Measurements from ENCODE around the gene NSG1.
"Not testable (repeated sequence)": the region's sequence is repeated elsewhere in the genome, so short reads cannot be mapped to it uniquely, and the experiment has no call there.

NSG1 gene

DNA sequence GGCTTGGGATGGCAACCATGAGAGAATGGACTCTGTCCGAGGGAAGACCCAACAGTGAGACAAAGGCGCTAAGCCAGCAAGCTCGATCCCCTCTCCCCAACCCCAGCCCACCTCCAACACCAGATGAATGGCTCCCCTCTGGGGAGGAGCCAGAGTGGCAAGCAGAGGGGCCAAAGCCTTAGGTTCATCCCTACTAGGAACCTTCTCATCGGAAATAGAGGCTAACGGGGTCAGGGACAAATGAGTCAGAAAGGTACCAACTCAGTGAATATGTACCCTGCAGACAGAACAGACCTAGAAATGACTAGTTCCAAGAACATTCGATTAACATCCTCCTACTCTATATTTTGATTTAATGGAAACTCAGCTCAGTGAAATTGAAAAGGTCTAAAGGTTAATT is 73.9 kb downstream of the NSG1 start:
- TF ChIP-seq, protein P1, sequence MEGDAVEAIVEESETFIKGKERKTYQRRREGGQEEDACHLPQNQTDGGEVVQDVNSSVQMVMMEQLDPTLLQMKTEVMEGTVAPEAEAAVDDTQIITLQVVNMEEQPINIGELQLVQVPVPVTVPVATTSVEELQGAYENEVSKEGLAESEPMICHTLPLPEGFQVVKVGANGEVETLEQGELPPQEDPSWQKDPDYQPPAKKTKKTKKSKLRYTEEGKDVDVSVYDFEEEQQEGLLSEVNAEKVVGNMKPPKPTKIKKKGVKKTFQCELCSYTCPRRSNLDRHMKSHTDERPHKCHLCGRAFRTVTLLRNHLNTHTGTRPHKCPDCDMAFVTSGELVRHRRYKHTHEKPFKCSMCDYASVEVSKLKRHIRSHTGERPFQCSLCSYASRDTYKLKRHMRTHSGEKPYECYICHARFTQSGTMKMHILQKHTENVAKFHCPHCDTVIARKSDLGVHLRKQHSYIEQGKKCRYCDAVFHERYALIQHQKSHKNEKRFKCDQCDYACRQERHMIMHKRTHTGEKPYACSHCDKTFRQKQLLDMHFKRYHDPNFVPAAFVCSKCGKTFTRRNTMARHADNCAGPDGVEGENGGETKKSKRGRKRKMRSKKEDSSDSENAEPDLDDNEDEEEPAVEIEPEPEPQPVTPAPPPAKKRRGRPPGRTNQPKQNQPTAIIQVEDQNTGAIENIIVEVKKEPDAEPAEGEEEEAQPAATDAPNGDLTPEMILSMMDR (IDR thresholded peaks at IDR 0.05; ENCODE audit: low read depth, low read length, poor library complexity, severe bottlenecking), result no peak
- TF ChIP-seq EZH2phosphoT487 (IDR thresholded peaks at IDR 0.05; ENCODE audit: borderline replicate concordance, low read length), result no peak
- Histone ChIP-seq H3K4me2 (ENCODE audit: low read length) (no peak overlapping the region), H3K27ac (ENCODE audit: low read depth, low read length) (no peak overlapping the region), H3K79me2 (ENCODE audit: control insufficient read depth, low read length) (no peaks in the 10 kb centered on the region), H3K4me1 (ENCODE audit: control insufficient read depth, low read length) (peaks cover under 1% of the 10 kb centered on the region), H3F3A (ENCODE audit: control insufficient read depth, insufficient read depth) (no peaks in the 10 kb centered on the region), H3K27me3 (ENCODE audit: control insufficient read depth, low read length) (no peaks in the 10 kb centered on the region), H3K9me2 (replicated peaks; ENCODE audit: control insufficient read depth, low read length) (no peaks in the 10 kb centered on the region), H3K36me3 (ENCODE audit: control insufficient read depth, low read length) (peaks cover 30% of the 10 kb centered on the region), H3K9me3 (ENCODE audit: control insufficient read depth, insufficient read depth, low read length) (no peaks in the 10 kb centered on the region), H3K4me3 (ENCODE audit: low read length) (no peak overlapping the region), H4K20me1 (ENCODE audit: control insufficient read depth, insufficient read depth, low read depth, low read length) (no peaks in the 10 kb centered on the region)

DNA sequence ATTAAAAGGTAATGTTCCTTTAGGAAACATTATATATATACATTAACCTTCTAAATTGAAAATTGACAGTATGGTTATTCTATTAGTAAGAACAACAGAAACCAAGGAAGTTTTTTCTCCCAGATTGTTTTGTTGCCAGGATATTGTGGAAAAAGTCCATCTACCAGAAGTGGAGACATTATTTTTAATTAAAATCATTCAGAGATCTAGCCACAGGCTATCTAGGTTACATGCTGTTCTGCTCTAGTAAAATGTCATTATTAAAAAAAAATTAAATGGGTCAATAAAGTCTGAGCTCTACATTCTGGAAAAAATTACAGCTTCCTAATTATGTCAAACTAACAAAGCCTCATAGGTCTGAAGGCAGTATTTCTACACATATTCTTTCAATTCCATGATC is 74.3 kb downstream of the NSG1 start:
- H3K4me3 ChIP-seq (ENCODE audit: low read length), result no peak overlapping the region
- H3K27ac ChIP-seq (ENCODE audit: low read depth, low read length), result no peak overlapping the region
- TF ChIP-seq, protein P1 (IDR thresholded peaks at IDR 0.05; ENCODE audit: low read depth, low read length, poor library complexity, severe bottlenecking), result no peak
- TF ChIP-seq EZH2phosphoT487 (IDR thresholded peaks at IDR 0.05; ENCODE audit: borderline replicate concordance, low read length), result no peak
- H3K4me1 ChIP-seq (ENCODE audit: control insufficient read depth, low read length), result no peaks in the 10 kb centered on the region
- peaks cover 32% of the 10 kb centered on the region for H3K36me3 ChIP-seq (ENCODE audit: control insufficient read depth, low read length)
- H3K9me2 ChIP-seq (replicated peaks; ENCODE audit: control insufficient read depth, low read length), result no peaks in the 10 kb centered on the region
- no peak overlapping the region for H3K4me2 ChIP-seq (ENCODE audit: low read length)
- H3K27me3 ChIP-seq (ENCODE audit: control insufficient read depth, low read length), result no peaks in the 10 kb centered on the region
- no peaks in the 10 kb centered on the region for H3K9me3 ChIP-seq (ENCODE audit: control insufficient read depth, insufficient read depth, low read length)
- H3F3A ChIP-seq (ENCODE audit: control insufficient read depth, insufficient read depth), result no peaks in the 10 kb centered on the region
- H4K20me1 ChIP-seq (ENCODE audit: control insufficient read depth, insufficient read depth, low read depth, low read length), result no peaks in the 10 kb centered on the region
- H3K79me2 ChIP-seq (ENCODE audit: control insufficient read depth, low read length), result no peaks in the 10 kb centered on the region

DNA sequence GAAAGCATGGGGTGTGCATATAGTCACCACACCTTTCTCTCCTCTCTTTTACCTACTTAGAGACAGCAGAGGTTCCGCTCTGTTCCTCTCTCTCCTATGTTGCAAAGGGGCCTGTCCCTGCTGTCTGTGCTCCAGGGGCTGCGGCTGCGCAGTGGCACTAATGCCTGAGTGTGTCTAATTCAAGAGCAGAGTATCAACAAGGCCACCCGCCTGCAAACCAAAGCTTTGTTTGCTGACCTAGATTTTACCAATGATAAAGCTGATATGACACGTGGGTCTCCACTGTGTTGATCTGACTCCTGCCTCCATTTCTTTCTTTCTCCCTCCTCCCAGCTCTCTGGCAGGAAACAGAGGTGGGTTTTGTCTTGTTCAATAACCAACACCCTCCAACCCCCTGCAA is 74.9 kb downstream of the NSG1 start:
- Histone ChIP-seq H3F3A (ENCODE audit: control insufficient read depth, insufficient read depth) (no peaks in the 10 kb centered on the region), H3K4me3 (ENCODE audit: low read length) (no peak overlapping the region), H3K27ac (ENCODE audit: low read depth, low read length) (no peak overlapping the region), H3K27me3 (ENCODE audit: control insufficient read depth, low read length) (no peaks in the 10 kb centered on the region), H3K79me2 (ENCODE audit: control insufficient read depth, low read length) (no peaks in the 10 kb centered on the region), H3K36me3 (ENCODE audit: control insufficient read depth, low read length) (peaks cover 31% of the 10 kb centered on the region), H3K4me2 (ENCODE audit: low read length) (no peak overlapping the region), H4K20me1 (ENCODE audit: control insufficient read depth, insufficient read depth, low read depth, low read length) (no peaks in the 10 kb centered on the region), H3K9me3 (ENCODE audit: control insufficient read depth, insufficient read depth, low read length) (no peaks in the 10 kb centered on the region), H3K4me1 (ENCODE audit: control insufficient read depth, low read length) (no peaks in the 10 kb centered on the region), H3K9me2 (replicated peaks; ENCODE audit: control insufficient read depth, low read length) (no peaks in the 10 kb centered on the region)
- no peak for TF ChIP-seq EZH2phosphoT487 (IDR thresholded peaks at IDR 0.05; ENCODE audit: borderline replicate concordance, low read length)
- TF ChIP-seq, protein P1 (IDR thresholded peaks at IDR 0.05; ENCODE audit: low read depth, low read length, poor library complexity, severe bottlenecking), result no peak

DNA sequence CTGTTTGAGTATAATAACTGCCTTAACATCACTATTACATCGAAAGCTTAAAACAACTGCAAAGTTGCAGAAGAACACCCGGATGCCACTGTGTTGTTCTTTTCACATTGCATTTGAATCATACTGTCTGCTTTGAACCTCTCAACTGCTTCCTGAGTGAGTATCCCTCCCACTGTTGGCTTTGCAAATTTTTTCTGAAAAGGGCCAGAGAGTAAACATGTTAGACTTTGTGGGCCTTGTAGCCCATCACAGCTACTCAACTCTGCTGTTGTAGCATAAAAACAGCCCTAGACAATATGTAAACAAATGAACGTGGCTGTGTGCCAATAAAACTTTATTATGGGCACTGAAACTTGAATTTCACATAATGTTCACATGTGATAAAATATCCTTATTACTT is 76.1 kb downstream of the NSG1 start:
- TF ChIP-seq EZH2phosphoT487 (IDR thresholded peaks at IDR 0.05; ENCODE audit: borderline replicate concordance, low read length), result no peak
- TF ChIP-seq, protein P1 (IDR thresholded peaks at IDR 0.05; ENCODE audit: low read depth, low read length, poor library complexity, severe bottlenecking), result no peak
- no peaks in the 10 kb centered on the region for H3K4me1 ChIP-seq (ENCODE audit: control insufficient read depth, low read length)
- H3K4me3 ChIP-seq (ENCODE audit: low read length), result no peak overlapping the region
- H3K79me2 ChIP-seq (ENCODE audit: control insufficient read depth, low read length), result no peaks in the 10 kb centered on the region
- no peak overlapping the region for H3K4me2 ChIP-seq (ENCODE audit: low read length)
- no peaks in the 10 kb centered on the region for H3K27me3 ChIP-seq (ENCODE audit: control insufficient read depth, low read length)
- no peak overlapping the region for H3K27ac ChIP-seq (ENCODE audit: low read depth, low read length)
- no peaks in the 10 kb centered on the region for H3K9me2 ChIP-seq (replicated peaks; ENCODE audit: control insufficient read depth, low read length)
- H3K36me3 ChIP-seq (ENCODE audit: control insufficient read depth, low read length), result peaks cover 26% of the 10 kb centered on the region
- H4K20me1 ChIP-seq (ENCODE audit: control insufficient read depth, insufficient read depth, low read depth, low read length), result no peaks in the 10 kb centered on the region
- H3F3A ChIP-seq (ENCODE audit: control insufficient read depth, insufficient read depth), result no peaks in the 10 kb centered on the region
- H3K9me3 ChIP-seq (ENCODE audit: control insufficient read depth, insufficient read depth, low read length), result no peaks in the 10 kb centered on the region

DNA sequence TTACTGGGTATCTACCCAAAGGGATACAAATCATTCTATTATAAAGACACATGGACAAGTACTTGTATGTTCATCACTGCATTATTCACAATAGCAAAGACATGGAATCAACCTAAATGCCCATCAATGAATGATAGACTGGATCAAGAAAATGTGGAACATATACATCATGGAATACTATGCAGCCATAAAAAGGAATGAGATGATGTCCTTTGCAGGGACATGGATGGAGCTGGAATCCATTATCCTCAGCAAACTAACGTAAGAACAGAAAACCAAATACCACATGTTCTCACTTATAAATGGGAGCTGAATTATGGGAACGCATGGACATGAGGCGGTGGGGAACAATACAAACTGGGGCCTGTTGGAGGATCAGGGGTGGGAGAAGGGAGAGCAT is 78.3 kb downstream of the NSG1 start:
- H3F3A ChIP-seq (ENCODE audit: control insufficient read depth, insufficient read depth); H3K9me2 ChIP-seq (replicated peaks; ENCODE audit: control insufficient read depth, low read length); H4K20me1 ChIP-seq (ENCODE audit: control insufficient read depth, insufficient read depth, low read depth, low read length); H3K27ac ChIP-seq (ENCODE audit: low read depth, low read length); H3K9me3 ChIP-seq (ENCODE audit: control insufficient read depth, insufficient read depth, low read length); H3K4me3 ChIP-seq (ENCODE audit: low read length); H3K79me2 ChIP-seq (ENCODE audit: control insufficient read depth, low read length); H3K4me1 ChIP-seq (ENCODE audit: control insufficient read depth, low read length); H3K27me3 ChIP-seq (ENCODE audit: control insufficient read depth, low read length); H3K4me2 ChIP-seq (ENCODE audit: low read length): not testable (repeated sequence)
- peaks cover 37% of the 10 kb centered on the region for H3K36me3 ChIP-seq (ENCODE audit: control insufficient read depth, low read length)

All from DOHH2 (cell line).